SU-DHL-6 (cell line): ENCODE measurements around the gene GPR78.
"Not testable (repeated sequence)": the region's sequence is repeated elsewhere in the genome, so short reads cannot be mapped to it uniquely, and the experiment has no call there.

Experiments used
- EZH2phosphoT487 ChIP-seq: fragments of 200-600 bp; sonication (generic), shearing (Covaris generic); conservative IDR thresholded peaks from 2 replicates; pipeline ENCODE4 v1.6.1; 2018; ENCODE audit warnings: mild to moderate bottlenecking, antibody characterized with exemption, low read length, moderate library complexity, mixed read lengths
- TF ChIP-seq, protein P1 (sequence below): fragments of 200-600 bp; sonication (generic); IDR thresholded peaks from one replicate; pipeline ENCODE4 v1.5.1; 2017; ENCODE audit warnings: antibody characterized with exemption, mild to moderate bottlenecking, low read length, moderate library complexity; ENCODE audit not compliant: insufficient read depth, poor library complexity, severe bottlenecking

GRCh38 chr4:8631896-8632295, 51.7 kb downstream of the GPR78 start:
- TF ChIP-seq, protein P1, sequence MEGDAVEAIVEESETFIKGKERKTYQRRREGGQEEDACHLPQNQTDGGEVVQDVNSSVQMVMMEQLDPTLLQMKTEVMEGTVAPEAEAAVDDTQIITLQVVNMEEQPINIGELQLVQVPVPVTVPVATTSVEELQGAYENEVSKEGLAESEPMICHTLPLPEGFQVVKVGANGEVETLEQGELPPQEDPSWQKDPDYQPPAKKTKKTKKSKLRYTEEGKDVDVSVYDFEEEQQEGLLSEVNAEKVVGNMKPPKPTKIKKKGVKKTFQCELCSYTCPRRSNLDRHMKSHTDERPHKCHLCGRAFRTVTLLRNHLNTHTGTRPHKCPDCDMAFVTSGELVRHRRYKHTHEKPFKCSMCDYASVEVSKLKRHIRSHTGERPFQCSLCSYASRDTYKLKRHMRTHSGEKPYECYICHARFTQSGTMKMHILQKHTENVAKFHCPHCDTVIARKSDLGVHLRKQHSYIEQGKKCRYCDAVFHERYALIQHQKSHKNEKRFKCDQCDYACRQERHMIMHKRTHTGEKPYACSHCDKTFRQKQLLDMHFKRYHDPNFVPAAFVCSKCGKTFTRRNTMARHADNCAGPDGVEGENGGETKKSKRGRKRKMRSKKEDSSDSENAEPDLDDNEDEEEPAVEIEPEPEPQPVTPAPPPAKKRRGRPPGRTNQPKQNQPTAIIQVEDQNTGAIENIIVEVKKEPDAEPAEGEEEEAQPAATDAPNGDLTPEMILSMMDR, result not testable (repeated sequence)
- TF ChIP-seq EZH2phosphoT487, result not testable (repeated sequence)
